Liver (tissue), 9 donors: ENCODE data around the gene PLAAT1. TPM values are rescaled to one million over a fixed set of nuclear protein-coding genes. Genes with fewer than 3 reads are reported as not detected.
A peak's percentile ranks its signal among the peaks of the same experiment; 100 is the strongest.

ENCODE experiments used
- DNase-seq: peaks from one replicate; pipeline ENCODE4 v3.0.0-alpha.2; 2017; ENCODE audit warnings: low spot score
- H3K27ac ChIP-seq, 2 donors: one replicate each; pipeline ENCODE4 v1.7.0; 2013; ENCODE audit warnings: inconsistent platforms in 2 of 2, low read length in 2 of 2, control low read depth in 1 of 2, low read depth in 1 of 2, mild to moderate bottlenecking in 1 of 2
- H3K27me3 ChIP-seq, 4 donors: one replicate each; pipeline versions ENCODE4 v1.6.1 to v1.7.0; 2013; ENCODE audit warnings: low read length in 3 of 4, inconsistent platforms in 1 of 4, mild to moderate bottlenecking in 1 of 4, moderate library complexity in 1 of 4; ENCODE audit not compliant: control insufficient read depth in 4 of 4, insufficient read depth in 4 of 4
- H3K36me3 ChIP-seq, 4 donors: one replicate each; pipeline versions ENCODE4 v1.6.1 to v1.7.0; 2013; ENCODE audit warnings: low read length in 3 of 4, mild to moderate bottlenecking in 3 of 4, low read depth in 1 of 4, moderate library complexity in 1 of 4; ENCODE audit not compliant: control insufficient read depth in 4 of 4, insufficient read depth in 3 of 4
- H3K4me1 ChIP-seq, 4 donors: one replicate each; pipeline versions ENCODE4 v1.6.1 to v1.7.0; 2013; ENCODE audit warnings: low read length in 3 of 4, mild to moderate bottlenecking in 3 of 4, moderate library complexity in 1 of 4; ENCODE audit not compliant: control insufficient read depth in 4 of 4, insufficient read depth in 4 of 4
- H3K4me3 ChIP-seq, 3 donors: one replicate each; pipeline versions ENCODE4 v1.6.1 to v1.7.0; 2013; ENCODE audit warnings: low read length in 3 of 3, control low read depth in 1 of 3, low read depth in 1 of 3, mild to moderate bottlenecking in 1 of 3
- H3K9ac ChIP-seq, 2 donors: one replicate each; pipeline ENCODE4 v1.7.0; 2013; ENCODE audit warnings: low read length in 2 of 2, mild to moderate bottlenecking in 2 of 2, moderate library complexity in 2 of 2, control low read depth in 1 of 2, low read depth in 1 of 2
- H3K9me3 ChIP-seq, 4 donors: one replicate each; pipeline versions ENCODE4 v1.6.1 to v1.7.0; 2013; ENCODE audit warnings: low read length in 3 of 4; ENCODE audit not compliant: control insufficient read depth in 4 of 4
- ATF3 ChIP-seq: IDR thresholded peaks from 2 replicates; pipeline ENCODE4 v1.6.1; 2016; ENCODE audit warnings: antibody characterized with exemption
- EGR1 ChIP-seq, 2 donors: IDR thresholded peaks; 2 replicates each; pipeline ENCODE4 v1.6.1; 2016 to 2018; ENCODE audit warnings: antibody characterized with exemption in 2 of 2, low read depth in 2 of 2
- FOXA1 ChIP-seq: IDR thresholded peaks from 2 replicates; pipeline ENCODE4 v1.6.1; 2016; ENCODE audit warnings: antibody characterized with exemption
- FOXA2 ChIP-seq: IDR thresholded peaks from 2 replicates; pipeline ENCODE4 v1.6.1; 2016; ENCODE audit warnings: antibody characterized with exemption
- GABPA ChIP-seq, 2 donors: IDR thresholded peaks in 1 of 2; conservative IDR thresholded peaks in 1 of 2; 2 replicates each; pipeline ENCODE4 v1.6.1; 2016; ENCODE audit warnings: antibody characterized with exemption in 2 of 2, mild to moderate bottlenecking in 1 of 2, moderate library complexity in 1 of 2
- HNF4A ChIP-seq, 2 donors: conservative IDR thresholded peaks; 2 replicates each; pipeline ENCODE4 v1.6.1; 2016; ENCODE audit warnings: antibody characterized with exemption in 2 of 2, mild to moderate bottlenecking in 2 of 2
- HNF4G ChIP-seq: IDR thresholded peaks from 2 replicates; pipeline ENCODE4 v1.6.1; 2016; ENCODE audit warnings: antibody characterized with exemption
- JUND ChIP-seq, 2 donors: IDR thresholded peaks; 2 replicates each; pipeline ENCODE4 v1.6.1; 2016; ENCODE audit warnings: antibody characterized with exemption in 2 of 2
- NR2F2 ChIP-seq: IDR thresholded peaks from 2 replicates; pipeline ENCODE4 v1.6.1; 2016; ENCODE audit warnings: antibody characterized with exemption
- RAD21 ChIP-seq, 2 donors: IDR thresholded peaks; 2 replicates each; pipeline ENCODE4 v1.6.1; 2016; ENCODE audit warnings: antibody characterized with exemption in 2 of 2, mild to moderate bottlenecking in 2 of 2
- RXRA ChIP-seq, 2 donors: IDR thresholded peaks; 2 replicates each; pipeline ENCODE4 v1.6.1; 2017 to 2018; ENCODE audit warnings: antibody characterized with exemption in 2 of 2, mild to moderate bottlenecking in 1 of 2
- SP1 ChIP-seq: IDR thresholded peaks from 2 replicates; pipeline ENCODE4 v1.6.1; 2018; ENCODE audit warnings: antibody characterized with exemption, mild to moderate bottlenecking
- TAF1 ChIP-seq: conservative IDR thresholded peaks from 2 replicates; pipeline ENCODE4 v1.6.1; 2016; ENCODE audit warnings: antibody characterized with exemption, mild to moderate bottlenecking
- WGBS: extraction: QIAGEN DNeasy Blood & Tissue Kit; methylation state at CpG from one replicate; pipeline ENCODE4 v1.1.7; 2013; 5-methylcytosine and 5-hydroxymethylcytosine counted together
- polyA plus RNA-seq, 2 donors: library from polyadenylated mRNA; stranded (reverse) in 1 of 2; unstranded in 1 of 2; fragments of 200-250 nt in 1 of 2; fragments of >200 nt in 1 of 2; fragmentation: Nextera tagmentation in 1 of 2; extraction: Ambion mirVana in 1 of 2; gene quantifications; one replicate each; pipeline versions ENCODE4 v1.2.1 to v1.2.3, GENCODE V29; 2013 to 2015
- total RNA-seq, 2 donors: library from RNA; depleted of rRNA; stranded (reverse); fragments of >200 nt; gene quantifications; one replicate each; pipeline ENCODE4 v1.2.3, GENCODE V29; 2014
- TF ChIP-seq, protein P1 (sequence below): fragments of 150-350 bp; IDR thresholded peaks from 2 replicates; pipeline ENCODE4 v1.5.1; 2017; ENCODE audit warnings: improper control_type of control experiment, low read depth, low read length; ENCODE audit not compliant: missing input control
- TF ChIP-seq, protein P2 (sequence below): IDR thresholded peaks from 2 replicates; pipeline ENCODE4 v1.6.1; 2016; ENCODE audit warnings: antibody characterized with exemption, mild to moderate bottlenecking
- TF ChIP-seq, protein P3 (sequence below): IDR thresholded peaks from 2 replicates; pipeline ENCODE4 v1.6.1; 2016; ENCODE audit warnings: antibody characterized with exemption
- TF ChIP-seq, protein P4 (sequence below): IDR thresholded peaks from 2 replicates; pipeline ENCODE4 v1.6.1; 2016; ENCODE audit warnings: antibody characterized with exemption
- donor health status: healthy.
- donor health status: healthy.
- donor health status: healthy.
- donor health status: healthy.
- donor health status: healthy.

PLAAT1 gene
- total RNA-seq (under 1 TPM in 1 of 2 donors, not detected in 1; 0.37 TPM), polyA plus RNA-seq (under 1 TPM; 0.12 to 0.19 TPM)

DNA sequence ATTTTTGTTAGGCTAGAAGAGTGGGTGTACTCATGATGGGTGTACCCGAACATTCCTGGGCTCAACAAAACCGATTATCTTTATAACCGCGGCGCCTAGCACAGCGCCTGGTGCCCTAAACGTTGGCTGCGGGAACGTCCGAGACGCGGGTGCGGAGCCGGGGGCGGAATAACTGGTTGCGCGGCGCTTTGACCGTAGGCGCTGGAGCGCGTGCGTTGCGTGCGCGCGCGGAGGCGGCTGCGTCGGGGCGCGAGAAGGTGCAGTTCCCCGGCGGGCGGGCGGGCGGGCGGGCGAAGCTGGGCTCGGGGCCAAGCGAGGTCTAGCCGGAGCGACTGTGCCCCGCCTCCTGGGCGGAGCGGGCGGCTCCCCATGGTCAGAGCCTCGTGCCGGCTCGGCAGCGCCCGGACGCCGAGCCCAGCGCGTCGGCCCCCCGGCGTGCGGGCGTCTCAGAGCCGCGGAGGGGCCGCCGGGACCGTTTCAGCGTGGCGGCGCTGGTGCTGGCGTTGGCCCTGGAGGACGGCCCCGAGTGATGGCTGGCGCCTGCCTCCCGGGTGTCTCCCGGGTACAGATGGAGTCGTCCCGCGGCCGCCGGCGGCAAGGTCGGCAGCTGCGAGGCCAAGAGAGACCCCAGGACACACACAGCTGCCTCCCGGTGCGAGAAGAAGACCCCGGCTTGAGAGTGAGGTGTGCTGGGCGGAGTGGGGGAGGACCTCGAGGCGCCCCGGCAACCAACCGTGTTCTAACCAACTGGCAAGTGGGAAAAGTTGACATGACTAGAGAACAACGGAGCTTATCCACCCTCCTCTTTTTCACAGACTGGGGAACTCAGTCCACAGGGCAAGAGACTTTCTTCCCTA, at the start of gene PLAAT1:
Gene PLAAT1, plus strand, starts transcription at position 373 of the 857 bp plus-strand sequence. CDS start 14,429 bp downstream, outside the sequence.
- TF ChIP-seq, protein P1, sequence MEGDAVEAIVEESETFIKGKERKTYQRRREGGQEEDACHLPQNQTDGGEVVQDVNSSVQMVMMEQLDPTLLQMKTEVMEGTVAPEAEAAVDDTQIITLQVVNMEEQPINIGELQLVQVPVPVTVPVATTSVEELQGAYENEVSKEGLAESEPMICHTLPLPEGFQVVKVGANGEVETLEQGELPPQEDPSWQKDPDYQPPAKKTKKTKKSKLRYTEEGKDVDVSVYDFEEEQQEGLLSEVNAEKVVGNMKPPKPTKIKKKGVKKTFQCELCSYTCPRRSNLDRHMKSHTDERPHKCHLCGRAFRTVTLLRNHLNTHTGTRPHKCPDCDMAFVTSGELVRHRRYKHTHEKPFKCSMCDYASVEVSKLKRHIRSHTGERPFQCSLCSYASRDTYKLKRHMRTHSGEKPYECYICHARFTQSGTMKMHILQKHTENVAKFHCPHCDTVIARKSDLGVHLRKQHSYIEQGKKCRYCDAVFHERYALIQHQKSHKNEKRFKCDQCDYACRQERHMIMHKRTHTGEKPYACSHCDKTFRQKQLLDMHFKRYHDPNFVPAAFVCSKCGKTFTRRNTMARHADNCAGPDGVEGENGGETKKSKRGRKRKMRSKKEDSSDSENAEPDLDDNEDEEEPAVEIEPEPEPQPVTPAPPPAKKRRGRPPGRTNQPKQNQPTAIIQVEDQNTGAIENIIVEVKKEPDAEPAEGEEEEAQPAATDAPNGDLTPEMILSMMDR, result no peak
- no peak for TF ChIP-seq EGR1 (IDR thresholded peaks at IDR 0.05; ENCODE audit: low read depth in 2 of 2)
- TF ChIP-seq, protein P2, sequence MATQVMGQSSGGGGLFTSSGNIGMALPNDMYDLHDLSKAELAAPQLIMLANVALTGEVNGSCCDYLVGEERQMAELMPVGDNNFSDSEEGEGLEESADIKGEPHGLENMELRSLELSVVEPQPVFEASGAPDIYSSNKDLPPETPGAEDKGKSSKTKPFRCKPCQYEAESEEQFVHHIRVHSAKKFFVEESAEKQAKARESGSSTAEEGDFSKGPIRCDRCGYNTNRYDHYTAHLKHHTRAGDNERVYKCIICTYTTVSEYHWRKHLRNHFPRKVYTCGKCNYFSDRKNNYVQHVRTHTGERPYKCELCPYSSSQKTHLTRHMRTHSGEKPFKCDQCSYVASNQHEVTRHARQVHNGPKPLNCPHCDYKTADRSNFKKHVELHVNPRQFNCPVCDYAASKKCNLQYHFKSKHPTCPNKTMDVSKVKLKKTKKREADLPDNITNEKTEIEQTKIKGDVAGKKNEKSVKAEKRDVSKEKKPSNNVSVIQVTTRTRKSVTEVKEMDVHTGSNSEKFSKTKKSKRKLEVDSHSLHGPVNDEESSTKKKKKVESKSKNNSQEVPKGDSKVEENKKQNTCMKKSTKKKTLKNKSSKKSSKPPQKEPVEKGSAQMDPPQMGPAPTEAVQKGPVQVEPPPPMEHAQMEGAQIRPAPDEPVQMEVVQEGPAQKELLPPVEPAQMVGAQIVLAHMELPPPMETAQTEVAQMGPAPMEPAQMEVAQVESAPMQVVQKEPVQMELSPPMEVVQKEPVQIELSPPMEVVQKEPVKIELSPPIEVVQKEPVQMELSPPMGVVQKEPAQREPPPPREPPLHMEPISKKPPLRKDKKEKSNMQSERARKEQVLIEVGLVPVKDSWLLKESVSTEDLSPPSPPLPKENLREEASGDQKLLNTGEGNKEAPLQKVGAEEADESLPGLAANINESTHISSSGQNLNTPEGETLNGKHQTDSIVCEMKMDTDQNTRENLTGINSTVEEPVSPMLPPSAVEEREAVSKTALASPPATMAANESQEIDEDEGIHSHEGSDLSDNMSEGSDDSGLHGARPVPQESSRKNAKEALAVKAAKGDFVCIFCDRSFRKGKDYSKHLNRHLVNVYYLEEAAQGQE, result no peak
- TF ChIP-seq RAD21 (IDR thresholded peaks at IDR 0.05), result no peak
- no peak for TF ChIP-seq ATF3
- TF ChIP-seq HNF4G, result no peak
- TF ChIP-seq RXRA (IDR thresholded peaks at IDR 0.05), result no peak
- TF ChIP-seq, protein P3, sequence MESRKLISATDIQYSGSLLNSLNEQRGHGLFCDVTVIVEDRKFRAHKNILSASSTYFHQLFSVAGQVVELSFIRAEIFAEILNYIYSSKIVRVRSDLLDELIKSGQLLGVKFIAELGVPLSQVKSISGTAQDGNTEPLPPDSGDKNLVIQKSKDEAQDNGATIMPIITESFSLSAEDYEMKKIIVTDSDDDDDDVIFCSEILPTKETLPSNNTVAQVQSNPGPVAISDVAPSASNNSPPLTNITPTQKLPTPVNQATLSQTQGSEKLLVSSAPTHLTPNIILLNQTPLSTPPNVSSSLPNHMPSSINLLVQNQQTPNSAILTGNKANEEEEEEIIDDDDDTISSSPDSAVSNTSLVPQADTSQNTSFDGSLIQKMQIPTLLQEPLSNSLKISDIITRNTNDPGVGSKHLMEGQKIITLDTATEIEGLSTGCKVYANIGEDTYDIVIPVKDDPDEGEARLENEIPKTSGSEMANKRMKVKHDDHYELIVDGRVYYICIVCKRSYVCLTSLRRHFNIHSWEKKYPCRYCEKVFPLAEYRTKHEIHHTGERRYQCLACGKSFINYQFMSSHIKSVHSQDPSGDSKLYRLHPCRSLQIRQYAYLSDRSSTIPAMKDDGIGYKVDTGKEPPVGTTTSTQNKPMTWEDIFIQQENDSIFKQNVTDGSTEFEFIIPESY, result no peak
- no peak for TF ChIP-seq NR2F2
- no peak for TF ChIP-seq FOXA1
- TF ChIP-seq JUND (IDR thresholded peaks at IDR 0.05), result no peak
- DNase-seq, result peak; percentile 73
- H3K9me3 ChIP-seq, result no peaks in the 10 kb centered on the region
- no peak within 1 kb of the TSS for H3K27ac ChIP-seq
- peaks cover 0 to 5% (median 1%) of the 10 kb centered on the region in 4 donors for H3K27me3 ChIP-seq
- peaks cover 0 to 6% (median 3%) of the 10 kb centered on the region in 4 donors for H3K4me1 ChIP-seq
- H3K9ac ChIP-seq, result no peak within 1 kb of the TSS
- WGBS, result 4% methylated on average over 93 of the region's 93 CpGs
- H3K4me3 ChIP-seq, result peak within 1 kb of the TSS in 1 of 3 donors; percentile 30
- no peaks in the 10 kb centered on the region for H3K36me3 ChIP-seq

GRCh38 chr3:193194371-193194770, 46.7 kb upstream of the PLAAT1 start:
- Histone ChIP-seq H3K9ac (no peak overlapping the region), H3K36me3 (no peaks in the 10 kb centered on the region), H3K4me3 (no peak overlapping the region), H3K27me3 (no peaks in the 10 kb centered on the region), H3K27ac (no peak overlapping the region), H3K9me3 (no peaks in the 10 kb centered on the region), H3K4me1 (no peaks in the 10 kb centered on the region)
- no peak for DNase-seq
- WGBS, result 41% methylated on average over 3 of the region's 3 CpGs
- TF ChIP-seq HNF4G (no peak), EGR1 (IDR thresholded peaks at IDR 0.05; ENCODE audit: low read depth in 2 of 2) (no peak), GABPA (IDR thresholded peaks at IDR 0.05 in 1 of 2, conservative IDR thresholded peaks at IDR 0.05 in 1 of 2) (no peak), TAF1 (no peak), NR2F2 (no peak), FOXA2 (no peak), SP1 (no peak), HNF4A (conservative IDR thresholded peaks at IDR 0.05) (no peak), RXRA (IDR thresholded peaks at IDR 0.05) (no peak)
- TF ChIP-seq, protein P4, sequence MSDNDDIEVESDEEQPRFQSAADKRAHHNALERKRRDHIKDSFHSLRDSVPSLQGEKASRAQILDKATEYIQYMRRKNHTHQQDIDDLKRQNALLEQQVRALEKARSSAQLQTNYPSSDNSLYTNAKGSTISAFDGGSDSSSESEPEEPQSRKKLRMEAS, result no peak
- TF ChIP-seq, protein P1, result no peak
- TF ChIP-seq, protein P3, result no peak
